ENCODE measurements around the gene KCNE4. TPM values are rescaled to one million over a fixed set of nuclear protein-coding genes. Genes with fewer than 3 reads are reported as not detected.

The KCNE4 gene
- total RNA-seq, 1 experiment from 2014 or later: not detected

GRCh38 chr2:223032187-223033142 is 19.5 kb upstream of the KCNE4 start:
- no peaks in the 10 kb centered on the region for H3K27me3 ChIP-seq (ENCODE audit: low read length)
- H3K9ac ChIP-seq (ENCODE audit: low read length): no peak overlapping the region
- no peaks in the 10 kb centered on the region for H3K79me2 ChIP-seq (ENCODE audit: low read length)
- H3F3A ChIP-seq (ENCODE audit: low read length, unreplicated experiment): no peaks in the 10 kb centered on the region
- ATAC-seq: no peak
- H3K4me1 ChIP-seq (ENCODE audit: insufficient read depth, low read length): peaks cover 2% of the 10 kb centered on the region; the same call in 1 of the 2 replicates
- POLR2A ChIA-PET (ENCODE audit: unreplicated experiment): no interaction called here
- H3K9me3 ChIP-seq (ENCODE audit: low read length): peaks cover 3% of the 10 kb centered on the region; the same call in 1 of the 2 replicates
- no peaks in the 10 kb centered on the region for H3K9me2 ChIP-seq (replicated peaks; ENCODE audit: low read length)
- CTCF ChIA-PET: no interaction called here
- H3K4me2 ChIP-seq (ENCODE audit: low read length): no peak overlapping the region
- H3K4me3 ChIP-seq (ENCODE audit: low read length): no peak overlapping the region
- no TSS peak for BruUV-seq (replicated peaks)
- H4K20me1 ChIP-seq (ENCODE audit: low read length): no peaks in the 10 kb centered on the region
- intact Hi-C loops (cut with micrococcal nuclease): no loop called here
- no peaks in the 10 kb centered on the region for H3K36me3 ChIP-seq (ENCODE audit: low read depth, low read length)
- DNase-seq: peak; percentile 22
- no peak overlapping the region for H2AFZ ChIP-seq (ENCODE audit: low read length)
- 0 out of 2 replicates have a peak overlapping the region, but pooled peaks have one; percentile 14 for H3K27ac ChIP-seq (ENCODE audit: low read length)
- TF ChIP-seq EZH2 (IDR thresholded peaks at IDR 0.05; ENCODE audit: low read length, unreplicated experiment): no peak

- Histone ChIP-seq H3K27me3 (ENCODE audit: low read length) (no peaks in the 10 kb centered on the region), H3K27ac (ENCODE audit: low read length) (no peak overlapping the region), H3F3A (ENCODE audit: low read length, unreplicated experiment) (no peaks in the 10 kb centered on the region), H3K4me3 (ENCODE audit: low read length) (no peak overlapping the region), H3K4me1 (ENCODE audit: insufficient read depth, low read length) (no peaks in the 10 kb centered on the region), H3K79me2 (ENCODE audit: low read length) (no peaks in the 10 kb centered on the region), H3K4me2 (ENCODE audit: low read length) (no peak overlapping the region), H3K36me3 (ENCODE audit: low read depth, low read length) (no peaks in the 10 kb centered on the region), H3K9me2 (replicated peaks; ENCODE audit: low read length) (no peaks in the 10 kb centered on the region), H3K9ac (ENCODE audit: low read length) (no peak overlapping the region), H2AFZ (ENCODE audit: low read length) (no peak overlapping the region), H4K20me1 (ENCODE audit: low read length) (no peaks in the 10 kb centered on the region), H3K9me3 (ENCODE audit: low read length) (peaks cover 3% of the 10 kb centered on the region; the same call in 1 of the 2 replicates)
- intact Hi-C loops (cut with micrococcal nuclease): no loop called here
- TF ChIP-seq EZH2phosphoT487 (IDR thresholded peaks at IDR 0.05; ENCODE audit: borderline replicate concordance, low read length) (no peak), CTCF (conservative IDR thresholded peaks at IDR 0.05; ENCODE audit: low read depth, low read length) (no peak)
- ChIA-PET POLR2A (ENCODE audit: unreplicated experiment) (no interaction called here), CTCF (no interaction called here)
- DNase-seq: no peak
- no TSS peak for BruUV-seq (replicated peaks)
- no peak for ATAC-seq
These were observed 17.6 kb upstream of the KCNE4 start for GRCh38 chr2:223034221-223034975.

GRCh38 chr2:223036790-223037444 is 15.1 kb upstream of the KCNE4 start:
- Histone ChIP-seq H3K27ac (ENCODE audit: low read length) (no peak overlapping the region), H3K4me1 (ENCODE audit: insufficient read depth, low read length) (peaks cover 7% of the 10 kb centered on the region), H3F3A (ENCODE audit: low read length, unreplicated experiment) (no peaks in the 10 kb centered on the region), H3K9me3 (ENCODE audit: low read length) (peaks cover 3% of the 10 kb centered on the region; the same call in 1 of the 2 replicates), H3K4me2 (ENCODE audit: low read length) (no peak overlapping the region), H3K36me3 (ENCODE audit: low read depth, low read length) (no peaks in the 10 kb centered on the region), H3K27me3 (ENCODE audit: low read length) (no peaks in the 10 kb centered on the region), H3K9ac (ENCODE audit: low read length) (no peak overlapping the region), H3K4me3 (ENCODE audit: low read length) (no peak overlapping the region), H3K79me2 (ENCODE audit: low read length) (no peaks in the 10 kb centered on the region), H4K20me1 (ENCODE audit: low read length) (no peaks in the 10 kb centered on the region), H2AFZ (ENCODE audit: low read length) (no peak overlapping the region), H3K9me2 (replicated peaks; ENCODE audit: low read length) (no peaks in the 10 kb centered on the region)
- CTCF ChIA-PET: no interaction called here
- intact Hi-C loops (cut with micrococcal nuclease): no loop called here
- POLR2A ChIA-PET (ENCODE audit: unreplicated experiment): no interaction called here
- no peak for ATAC-seq
- DNase-seq: no peak
- TF ChIP-seq EZH2phosphoT487 (IDR thresholded peaks at IDR 0.05; ENCODE audit: borderline replicate concordance, low read length): no peak
- no peak for TF ChIP-seq CTCF (conservative IDR thresholded peaks at IDR 0.05; ENCODE audit: low read depth, low read length)
- TF ChIP-seq EZH2 (IDR thresholded peaks at IDR 0.05; ENCODE audit: low read length, unreplicated experiment): no peak
- no TSS peak for BruUV-seq (replicated peaks)

Measured in PC-3 (cell line).